IMR-90 (cell line): Measurements from ENCODE around the gene ADGRD1. TPM values are rescaled to one million over a fixed set of nuclear protein-coding genes. Genes with fewer than 3 reads are reported as not detected.

ENCODE experiments used
- ATAC-seq: fragments of 200-7000 bp; cut with Tn5 transposase; 2 replicates; pipeline ENCODE4 v1.9.1; 2020; ENCODE audit warnings: low read depth, mild to moderate bottlenecking, moderate library complexity
- BruUV-seq: library from RNA; stranded (reverse); fragments of 400-500 nt; replicated peaks from 2 replicates; lab custom pipeline; 2021; lab: Mats Ljungman, UMichigan
- CTCF ChIA-PET: fragments of 300-600 bp; formaldehyde crosslinking; extraction: SDS; loops from one replicate; lab custom pipeline; 2021; ENCODE audit warnings: antibody characterized with exemption; lab: Yijun Ruan, JAX
- POLR2A ChIA-PET: fragments of 300-600 bp; sonication (Branson Sonifier 250); formaldehyde crosslinking; loops from one replicate; lab custom pipeline; 2022; ENCODE audit warnings: antibody characterized with exemption; ENCODE audit not compliant: unreplicated experiment; lab: Charles Lee
- DNase-seq: peaks from one replicate; pipeline ENCODE4 v3.0.0; 2013
- H2AFZ ChIP-seq: replicated peaks from 2 replicates; pipeline ENCODE3; 2013; ENCODE audit warnings: low read length, mild to moderate bottlenecking; ENCODE audit not compliant: poor library complexity
- H2AK5ac ChIP-seq: 2 replicates; pipeline ENCODE4 v1.6.1; 2013; ENCODE audit warnings: low read depth, low read length, inconsistent platforms
- H2AK9ac ChIP-seq: replicated peaks from 2 replicates; pipeline ENCODE3; 2013; ENCODE audit warnings: mild to moderate bottlenecking, low read depth, low read length, moderate library complexity; ENCODE audit not compliant: poor library complexity
- H2BK120ac ChIP-seq: 2 replicates; pipeline ENCODE4 v1.6.1; 2013; ENCODE audit warnings: low read depth, low read length, inconsistent platforms
- H2BK15ac ChIP-seq: 3 replicates; pipeline ENCODE4 v1.6.1; 2013; ENCODE audit warnings: low read depth, low read length, inconsistent platforms
- H2BK20ac ChIP-seq: 2 replicates; pipeline ENCODE4 v1.6.1; 2013; ENCODE audit warnings: low read depth, mild to moderate bottlenecking, inconsistent platforms, low read length, moderate library complexity
- H2BK5ac ChIP-seq: 2 replicates; pipeline ENCODE4 v1.6.1; 2013; ENCODE audit warnings: mild to moderate bottlenecking, low read depth, low read length, inconsistent platforms; ENCODE audit not compliant: poor library complexity, severe bottlenecking
- H3K14ac ChIP-seq: replicated peaks from 2 replicates; pipeline ENCODE4 v1.6.1; 2013; ENCODE audit warnings: low read depth, low read length, inconsistent platforms
- H3K18ac ChIP-seq: 2 replicates; pipeline ENCODE4 v1.6.1; 2013; ENCODE audit warnings: low read depth, low read length, control low read depth
- H3K23ac ChIP-seq: 2 replicates; pipeline ENCODE4 v1.6.1; 2013; ENCODE audit warnings: low read depth, low read length, inconsistent platforms
- H3K27ac ChIP-seq: 2 replicates; pipeline ENCODE4 v1.5.1; 2013; ENCODE audit warnings: mild to moderate bottlenecking, control low read depth, low read length; ENCODE audit not compliant: insufficient read depth
- H3K27me3 ChIP-seq: 2 replicates; pipeline ENCODE4 v1.6.1; 2013; ENCODE audit warnings: low read length; ENCODE audit not compliant: control insufficient read depth, insufficient read depth
- H3K36me3 ChIP-seq: 2 replicates; pipeline ENCODE4 v1.6.1; 2013; ENCODE audit warnings: low read length, mixed read lengths; ENCODE audit not compliant: control insufficient read depth, insufficient read depth
- H3K4ac ChIP-seq: 2 replicates; pipeline ENCODE4 v1.6.1; 2013; ENCODE audit warnings: low read depth, low read length, inconsistent platforms
- H3K4me1 ChIP-seq: 2 replicates; pipeline ENCODE4 v1.6.1; 2013; ENCODE audit warnings: low read length, mixed read lengths; ENCODE audit not compliant: control insufficient read depth, insufficient read depth
- H3K4me2 ChIP-seq: 2 replicates; pipeline ENCODE4 v1.6.1; 2013; ENCODE audit warnings: low read depth, mild to moderate bottlenecking, control low read depth, low read length, moderate library complexity
- H3K4me3 ChIP-seq: 2 replicates; pipeline ENCODE4 v1.5.1; 2013; ENCODE audit warnings: low read depth, mild to moderate bottlenecking, control low read depth, low read length, moderate library complexity; ENCODE audit not compliant: insufficient read depth
- H3K56ac ChIP-seq: 2 replicates; pipeline ENCODE4 v1.6.1; 2013; ENCODE audit warnings: low read length, inconsistent platforms; ENCODE audit not compliant: insufficient read depth; ENCODE audit errors: extremely low read depth
- H3K79me1 ChIP-seq, 2 experiments: 2 replicates each; pipeline ENCODE4 v1.6.1; 2013; ENCODE audit warnings: low read length in 2 of 2, inconsistent platforms in 1 of 2, low read depth in 1 of 2
- H3K9ac ChIP-seq: 2 replicates; pipeline ENCODE4 v1.6.1; 2013; ENCODE audit warnings: low read depth, low read length, control low read depth
- H3K9me1 ChIP-seq: 2 replicates; pipeline ENCODE4 v1.6.1; 2013; ENCODE audit warnings: low read length, inconsistent platforms; ENCODE audit not compliant: insufficient read depth
- H3K9me3 ChIP-seq: 2 replicates; pipeline ENCODE4 v1.6.1; 2013; ENCODE audit warnings: low read length; ENCODE audit not compliant: control insufficient read depth, insufficient read depth
- H4K20me1 ChIP-seq: 2 replicates; pipeline ENCODE4 v1.6.1; 2013; ENCODE audit warnings: low read length, inconsistent platforms; ENCODE audit not compliant: insufficient read depth
- H4K5ac ChIP-seq: 2 replicates; pipeline ENCODE4 v1.6.1; 2013; ENCODE audit warnings: mild to moderate bottlenecking, low read depth, low read length, control low read depth
- H4K8ac ChIP-seq, 2 experiments: 2 replicates each; pipeline ENCODE4 v1.6.1; 2013; ENCODE audit warnings: low read depth in 2 of 2, low read length in 2 of 2, control low read depth in 1 of 2, inconsistent platforms in 1 of 2
- H4K91ac ChIP-seq: 2 replicates; pipeline ENCODE4 v1.6.1; 2013; ENCODE audit warnings: low read depth, low read length, inconsistent platforms; ENCODE audit not compliant: insufficient read depth
- BHLHE40 ChIP-seq: fragments of 150-350 bp; IDR thresholded peaks from 2 replicates; pipeline ENCODE4 v1.6.1; 2016; ENCODE audit warnings: mild to moderate bottlenecking, low read depth, low read length
- MAZ ChIP-seq: IDR thresholded peaks from 2 replicates; pipeline ENCODE4 v1.6.1; 2012; ENCODE audit warnings: low read depth, mild to moderate bottlenecking, low read length, improper control_type of control experiment, moderate library complexity, borderline replicate concordance
- MXI1 ChIP-seq: IDR thresholded peaks from 2 replicates; pipeline ENCODE4 v1.6.1; 2012; ENCODE audit warnings: low read depth, mild to moderate bottlenecking, low read length, moderate library complexity, borderline replicate concordance
- NFE2L2 ChIP-seq: fragments of 150-350 bp; IDR thresholded peaks from 2 replicates; pipeline ENCODE4 v1.6.1; 2016; ENCODE audit warnings: low read depth, mild to moderate bottlenecking, low read length
- POLR2A ChIP-seq: IDR thresholded peaks from 2 replicates; pipeline ENCODE4 v1.6.1; 2012; ENCODE audit warnings: mild to moderate bottlenecking, low read depth, low read length
- RFX5 ChIP-seq: IDR thresholded peaks from 2 replicates; pipeline ENCODE4 v1.8.0; 2012; ENCODE audit warnings: low read depth, mild to moderate bottlenecking, low read length, moderate library complexity
- USF2 ChIP-seq: fragments of 150-350 bp; IDR thresholded peaks from 2 replicates; pipeline ENCODE4 v1.6.1; 2017; ENCODE audit warnings: mild to moderate bottlenecking, antibody characterized with exemption, low read length, low read depth
- WGBS, 2 experiments: methylation state at CpG; one replicate each; pipeline versions ENCODE4 v1.1.5 to v1.1.7; 2013; ENCODE audit warnings: missing lambda C conversion rate in 2 of 2; ENCODE audit not compliant: insufficient read length in 1 of 2; ENCODE audit errors: extremely low coverage in 2 of 2; 5-methylcytosine and 5-hydroxymethylcytosine counted together
- dilution Hi-C: fragments of 300-500 bp; cut with HindIII; formaldehyde crosslinking; loops from one replicate; pipeline ENCODE4 v1.14.3; 2018; ENCODE audit warnings: low sequenced_read_pairs; ENCODE audit not compliant: unreplicated experiment
- in situ Hi-C: fragments of 300-500 bp; cut with MboI; formaldehyde crosslinking; loops from 3 replicates; pipeline ENCODE4 v1.14.3; 2019; ENCODE audit warnings: low sequenced_read_pairs, inconsistent platforms, mixed read lengths
- intact Hi-C: fragments of 100-400 bp; cut with micrococcal nuclease; formaldehyde crosslinking; loops from 2 replicates; pipeline ENCODE4 v1.10.0; 2022
- polyA plus RNA-seq, 3 experiments: library from polyadenylated mRNA; depleted of rRNA; stranded (reverse); fragments of >200 nt; gene quantifications; 2 replicates each; pipeline ENCODE4 v1.2.3, GENCODE V29; 2012; ENCODE audit warnings: low replicate concordance in 1 of 3
- total RNA-seq: library from RNA; depleted of rRNA; stranded (reverse); fragments of >200 nt; gene quantifications from 2 replicates; pipeline ENCODE4 v1.2.3, GENCODE V29; 2012
- TF ChIP-seq, protein P1 (sequence below): fragments of 150-350 bp; IDR thresholded peaks from 2 replicates; pipeline ENCODE4 v1.6.1; 2016; ENCODE audit warnings: low read depth, mild to moderate bottlenecking, low read length, moderate library complexity, borderline replicate concordance

Gene ADGRD1
- total and polyA plus RNA-seq, 2 of the 4 experiments (the other 2 are of a cell fraction), result not detected

- H3K79me1 ChIP-seq, result no peaks in the 10 kb centered on the region
- no peaks in the 10 kb centered on the region for H3K9me1 ChIP-seq
- no peak overlapping the region for H4K8ac ChIP-seq
- ChIA-PET POLR2A (no interaction called here), CTCF (no interaction called here)
- H2AFZ ChIP-seq, result no peak overlapping the region
- H3K4me2 ChIP-seq, result no peak overlapping the region
- H3K4me1 ChIP-seq, result no peaks in the 10 kb centered on the region
- H2BK5ac ChIP-seq, result no peak overlapping the region
- H2BK120ac ChIP-seq, result no peak overlapping the region
- dilution Hi-C loops (no loop called here), in situ Hi-C loops (no loop called here), intact Hi-C loops (no loop called here)
- no peaks in the 10 kb centered on the region for H4K20me1 ChIP-seq
- no peak overlapping the region for H3K23ac ChIP-seq
- DNase-seq, result no peak
- H3K27ac ChIP-seq, result no peak overlapping the region
- no peak overlapping the region for H2AK5ac ChIP-seq
- H3K27me3 ChIP-seq, result no peaks in the 10 kb centered on the region
- peaks cover 55% of the 10 kb centered on the region for H3K9me3 ChIP-seq
- no peak overlapping the region for H2BK15ac ChIP-seq
- H2AK9ac ChIP-seq, result no peak overlapping the region
- H4K5ac ChIP-seq, result no peak overlapping the region
- H3K18ac ChIP-seq, result no peak overlapping the region
- H4K91ac ChIP-seq, result no peak overlapping the region
- H3K4ac ChIP-seq, result no peak overlapping the region
- no TSS peak for BruUV-seq
- H3K14ac ChIP-seq, result no peak overlapping the region
- H3K56ac ChIP-seq, result no peak overlapping the region
- no peak overlapping the region for H3K4me3 ChIP-seq
- no peak for ATAC-seq
- WGBS, 2 experiments, result 84% methylated on average over 8 of the region's 13 CpGs; no CpG with 5 or more reads in 1 of the 2 experiments
- no peaks in the 10 kb centered on the region for H3K36me3 ChIP-seq
- no peak overlapping the region for H2BK20ac ChIP-seq
- TF ChIP-seq USF2 (no peak), NFE2L2 (no peak), RFX5 (no peak), POLR2A (no peak), MAZ (no peak), MXI1 (no peak), BHLHE40 (no peak)
- TF ChIP-seq, protein P1, sequence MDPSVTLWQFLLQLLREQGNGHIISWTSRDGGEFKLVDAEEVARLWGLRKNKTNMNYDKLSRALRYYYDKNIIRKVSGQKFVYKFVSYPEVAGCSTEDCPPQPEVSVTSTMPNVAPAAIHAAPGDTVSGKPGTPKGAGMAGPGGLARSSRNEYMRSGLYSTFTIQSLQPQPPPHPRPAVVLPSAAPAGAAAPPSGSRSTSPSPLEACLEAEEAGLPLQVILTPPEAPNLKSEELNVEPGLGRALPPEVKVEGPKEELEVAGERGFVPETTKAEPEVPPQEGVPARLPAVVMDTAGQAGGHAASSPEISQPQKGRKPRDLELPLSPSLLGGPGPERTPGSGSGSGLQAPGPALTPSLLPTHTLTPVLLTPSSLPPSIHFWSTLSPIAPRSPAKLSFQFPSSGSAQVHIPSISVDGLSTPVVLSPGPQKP, result no peak
- no peak overlapping the region for H3K9ac ChIP-seq
Measured at GRCh38 chr12:131135311-131135785, 181.6 kb downstream of the ADGRD1 start.
